Anterior cingulate cortex (tissue), 58 donors: ENCODE results near the gene ANXA4.
"Not testable (repeated sequence)": the region's sequence is repeated elsewhere in the genome, so short reads cannot be mapped to it uniquely, and the experiment has no call there.

ENCODE experiments used
- DNase-seq, 58 donors: peaks; one replicate each; lab custom pipeline; 2025; lab: John Stamatoyannopoulos, UW

The ANXA4 gene

DNA sequence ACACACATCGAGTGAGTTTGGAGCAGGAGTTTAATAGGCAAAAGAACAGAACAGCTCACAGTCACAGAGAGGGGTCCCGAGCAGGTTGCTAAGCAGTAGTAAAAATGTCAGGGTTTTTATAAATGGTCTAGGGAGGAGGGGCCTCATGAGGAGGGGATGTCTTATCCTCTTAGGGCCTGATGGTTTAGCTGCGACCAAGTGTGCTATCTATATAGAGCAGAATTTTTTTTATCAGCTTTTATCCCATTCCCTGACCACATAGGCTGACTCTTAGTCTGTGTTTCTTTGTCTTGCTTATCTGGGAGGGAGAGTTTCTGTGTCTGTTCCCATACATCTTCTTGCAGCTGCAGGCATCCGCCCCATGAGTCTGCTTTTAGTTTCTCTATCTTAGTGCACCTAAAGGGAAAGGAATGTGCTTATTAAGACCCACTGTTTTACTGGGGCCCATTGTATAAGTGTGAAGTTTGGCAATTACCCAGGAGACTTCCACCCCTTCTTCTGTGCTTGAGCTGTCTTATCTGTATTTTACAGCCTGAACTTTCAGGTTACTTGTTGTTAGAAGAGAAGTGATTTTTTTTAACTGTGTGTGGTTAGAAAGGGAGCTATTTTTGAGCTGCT, 57.1 kb downstream of the ANXA4 start:
- no peak for DNase-seq

GRCh38 chr2:69801745-69802290, 59.9 kb downstream of the ANXA4 start:
- no peak for DNase-seq

DNA sequence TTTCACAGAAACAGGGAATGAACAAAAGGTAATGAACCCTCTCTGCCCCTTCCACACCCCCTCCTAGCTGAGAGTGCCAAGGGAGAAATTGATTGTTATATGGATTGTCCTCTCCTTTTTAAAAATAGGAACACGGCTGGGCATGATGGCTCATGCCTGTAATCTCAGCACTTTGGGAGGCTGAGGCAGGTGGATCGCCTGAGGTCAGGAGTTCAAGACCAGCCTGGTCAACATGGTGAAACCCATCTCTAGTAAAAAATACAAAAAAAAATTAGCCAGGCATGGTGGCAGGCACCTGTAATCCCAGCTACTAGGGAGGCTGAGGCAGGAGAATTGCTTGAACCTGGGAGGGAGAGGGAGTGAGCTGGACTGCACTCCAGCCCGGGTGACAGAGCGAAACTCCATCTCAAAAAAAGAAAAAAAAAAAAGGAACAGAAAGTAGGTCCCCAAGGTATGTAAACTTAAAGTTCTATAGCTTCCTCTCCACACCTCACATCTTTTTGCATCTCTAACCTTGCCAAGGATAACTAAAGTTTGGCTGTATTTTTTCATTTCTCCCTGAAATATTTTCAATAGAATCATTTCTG, 60.9 kb downstream of the ANXA4 start:
- DNase-seq, result not testable (repeated sequence)

DNA sequence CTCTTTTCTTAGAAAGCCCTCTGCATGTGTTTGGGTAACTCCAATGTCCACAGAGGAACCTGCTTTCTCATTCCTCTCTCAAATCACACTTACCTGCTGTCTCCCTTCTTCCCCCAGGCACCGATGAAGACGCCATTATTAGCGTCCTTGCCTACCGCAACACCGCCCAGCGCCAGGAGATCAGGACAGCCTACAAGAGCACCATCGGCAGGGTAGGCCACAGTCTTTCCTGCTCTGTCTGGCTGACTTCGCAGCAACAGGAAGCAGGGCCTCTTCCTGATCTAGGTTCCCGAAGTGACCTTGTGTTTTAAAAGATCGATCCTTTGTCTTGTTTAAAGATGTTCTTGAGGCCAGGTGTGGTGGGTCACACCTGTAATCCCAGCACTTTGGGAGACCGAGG, 62.5 kb downstream of the ANXA4 start:
- DNase-seq, result no peak

GRCh38 chr2:69805887-69806286, 64.0 kb downstream of the ANXA4 start:
- DNase-seq, result no peak

DNA sequence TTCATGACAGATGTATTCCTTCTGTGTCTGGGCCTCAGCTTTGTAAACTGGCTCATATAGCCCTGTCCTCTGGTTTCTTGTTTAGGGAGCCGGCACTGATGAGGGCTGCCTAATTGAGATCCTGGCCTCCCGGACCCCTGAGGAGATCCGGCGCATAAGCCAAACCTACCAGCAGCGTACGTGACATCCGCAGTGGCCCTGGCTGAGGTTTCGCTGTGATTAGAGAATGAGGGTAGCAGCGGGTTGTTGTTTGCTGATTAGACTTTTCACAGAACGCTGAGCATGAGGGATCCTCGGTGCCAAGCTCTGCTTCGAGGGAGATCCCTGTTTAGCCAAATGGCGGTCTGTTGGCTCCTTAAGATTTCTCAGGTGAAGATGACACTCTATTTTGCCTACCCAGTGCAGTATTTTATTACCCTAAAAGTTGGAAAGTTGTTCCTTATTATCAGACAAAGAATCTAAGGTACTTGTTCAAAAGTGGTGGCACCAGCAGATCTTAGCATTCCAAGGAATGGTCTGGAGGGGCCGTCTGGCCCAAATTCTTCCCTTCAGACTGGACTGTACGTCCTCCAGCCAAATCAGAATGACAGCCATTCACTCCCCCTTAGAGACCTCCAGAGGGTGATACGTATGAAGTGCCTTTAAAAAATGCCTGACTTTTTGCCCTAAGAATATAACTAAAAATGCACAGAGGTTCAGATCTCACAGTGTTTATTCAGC, 66.0 kb downstream of the ANXA4 start:
- no peak for DNase-seq

DNA sequence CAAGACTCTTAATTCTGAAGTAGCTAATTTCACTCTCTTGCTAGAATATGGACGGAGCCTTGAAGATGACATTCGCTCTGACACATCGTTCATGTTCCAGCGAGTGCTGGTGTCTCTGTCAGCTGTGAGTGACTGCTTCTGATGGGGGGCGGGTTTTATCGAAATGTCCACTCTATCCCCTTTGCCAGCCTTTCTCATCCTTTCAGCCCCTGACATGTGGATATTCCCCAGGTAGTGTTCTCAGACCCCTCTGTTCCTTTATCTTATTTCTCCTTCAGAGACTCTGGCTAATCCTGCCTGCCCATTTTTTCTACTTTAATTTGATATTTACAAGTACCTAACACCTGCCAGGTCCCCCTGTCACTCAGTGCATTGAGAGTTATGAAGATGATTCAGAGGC, 68.6 kb downstream of the ANXA4 start:
- no peak for DNase-seq

- DNase-seq, result peak in 11 of 58 donors; percentile 6 to 61 (median 23)
Measured at GRCh38 chr2:69811018-69811417, 69.1 kb downstream of the ANXA4 start.

GRCh38 chr2:69811591-69811990, 69.7 kb downstream of the ANXA4 start:
- no peak for DNase-seq

DNA sequence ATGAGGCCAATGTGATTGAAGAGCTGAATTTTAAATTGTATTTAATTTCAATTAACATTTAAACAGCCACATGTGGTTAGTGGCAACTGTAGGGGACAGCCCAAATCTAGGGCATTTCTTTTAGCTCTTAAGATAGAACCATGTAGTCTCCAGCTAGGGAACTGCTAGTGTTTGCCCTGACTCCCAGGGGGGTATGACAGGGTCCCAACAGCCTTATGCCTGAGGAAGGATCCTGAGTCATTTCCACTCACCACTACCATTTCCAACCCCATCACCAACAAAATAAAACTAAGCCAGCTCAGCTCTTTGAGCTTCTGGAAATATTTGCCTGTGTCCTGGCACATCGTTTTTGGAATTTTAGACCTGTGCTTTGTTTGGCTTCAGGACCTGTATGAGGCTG, 73.8 kb downstream of the ANXA4 start:
- no peak for DNase-seq

DNA sequence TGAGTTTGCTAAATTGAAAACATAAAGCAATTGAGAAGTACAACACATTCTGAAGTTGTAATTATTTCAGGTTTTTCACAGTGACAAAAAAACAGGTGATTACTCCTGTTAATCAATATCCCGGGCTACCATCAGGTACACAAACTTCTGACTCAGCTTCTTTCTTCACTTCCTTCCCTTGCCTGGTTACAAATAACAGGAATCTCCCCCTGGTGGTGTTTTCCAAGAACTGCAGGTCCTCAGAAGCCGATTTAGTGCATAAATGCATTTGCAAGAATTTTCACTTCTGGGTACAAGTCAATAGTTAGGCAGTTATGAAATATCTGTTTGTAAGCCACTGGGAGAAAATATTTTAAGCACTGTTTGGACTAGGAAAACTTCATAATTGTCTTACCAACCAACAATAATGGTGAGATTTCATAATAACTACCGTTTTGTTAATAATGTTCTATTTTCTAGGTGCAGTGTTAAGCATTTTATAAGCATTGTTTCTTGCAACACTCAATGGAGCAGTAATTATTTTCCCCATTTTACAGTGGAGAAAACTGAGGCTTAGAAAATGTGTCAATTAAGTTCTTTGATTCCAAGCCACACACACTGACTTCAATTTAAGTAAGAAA, 75.1 kb downstream of the ANXA4 start:
- DNase-seq, result peak in 48 of 58 donors; percentile 3 to 83 (median 45)

GRCh38 chr2:69817729-69818501, 76.0 kb downstream of the ANXA4 start:
- DNase-seq, result no peak

DNA sequence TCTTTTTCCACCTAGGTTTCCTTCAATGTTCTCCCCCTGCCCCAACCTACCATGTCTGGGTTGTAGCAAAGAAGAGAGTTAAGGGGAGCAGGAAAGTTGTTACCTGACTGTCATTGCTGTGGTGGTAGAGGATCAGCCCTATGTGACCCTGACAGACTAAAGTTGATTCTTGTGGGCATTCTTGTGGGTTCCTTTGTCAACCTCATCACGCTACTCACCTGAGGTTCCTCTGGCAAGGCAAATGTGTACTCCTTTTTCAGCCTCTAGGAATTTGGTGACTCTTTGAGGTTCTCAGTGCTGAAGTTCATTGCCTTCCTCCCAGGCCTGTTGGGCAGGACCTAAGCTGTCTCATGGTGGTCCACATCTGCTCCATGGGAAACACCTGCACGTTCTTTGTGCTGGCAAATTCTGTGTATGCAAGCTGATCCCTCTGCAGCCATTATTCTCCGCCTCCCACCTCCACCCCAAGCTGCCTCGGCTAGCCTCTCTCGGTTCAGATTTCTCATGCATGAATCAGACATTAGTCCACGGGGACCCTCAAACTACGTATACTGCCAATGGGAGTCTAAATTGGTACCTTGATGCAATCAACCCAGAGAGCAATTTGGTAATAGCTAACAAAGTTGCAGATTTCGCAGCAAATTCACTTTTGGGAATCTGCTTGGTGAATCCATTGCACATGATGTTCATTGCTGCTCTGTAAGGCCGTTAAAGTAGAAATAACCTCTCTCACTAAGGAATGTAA, 86.0 kb downstream of the ANXA4 start:
- no peak for DNase-seq

DNA sequence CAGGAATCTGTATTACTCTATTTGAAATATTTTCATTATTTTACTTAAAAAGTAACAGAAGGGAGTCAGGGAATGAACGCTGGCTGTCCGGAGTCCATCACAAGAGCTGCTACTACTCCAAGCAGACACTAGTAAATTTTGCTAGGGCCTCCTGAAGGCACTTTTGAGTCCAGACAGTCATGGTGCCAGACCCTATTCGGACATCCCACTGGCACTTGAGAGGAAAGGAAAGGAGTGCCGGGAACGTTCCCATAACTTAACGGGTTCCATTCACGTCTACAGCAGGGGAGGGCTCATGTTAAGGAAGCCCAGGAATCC, 87.0 kb downstream of the ANXA4 start:
- DNase-seq, result no peak

GRCh38 chr2:69829256-69830044, 87.5 kb downstream of the ANXA4 start, which contains the start of gene GMCL1:
Gene GMCL1, plus strand, starts transcription at chr2:69829660. Its CDS starts 233 bp downstream, at chr2:69829893.
- peak; percentile 65 to 97 (median 92) for DNase-seq

DNA sequence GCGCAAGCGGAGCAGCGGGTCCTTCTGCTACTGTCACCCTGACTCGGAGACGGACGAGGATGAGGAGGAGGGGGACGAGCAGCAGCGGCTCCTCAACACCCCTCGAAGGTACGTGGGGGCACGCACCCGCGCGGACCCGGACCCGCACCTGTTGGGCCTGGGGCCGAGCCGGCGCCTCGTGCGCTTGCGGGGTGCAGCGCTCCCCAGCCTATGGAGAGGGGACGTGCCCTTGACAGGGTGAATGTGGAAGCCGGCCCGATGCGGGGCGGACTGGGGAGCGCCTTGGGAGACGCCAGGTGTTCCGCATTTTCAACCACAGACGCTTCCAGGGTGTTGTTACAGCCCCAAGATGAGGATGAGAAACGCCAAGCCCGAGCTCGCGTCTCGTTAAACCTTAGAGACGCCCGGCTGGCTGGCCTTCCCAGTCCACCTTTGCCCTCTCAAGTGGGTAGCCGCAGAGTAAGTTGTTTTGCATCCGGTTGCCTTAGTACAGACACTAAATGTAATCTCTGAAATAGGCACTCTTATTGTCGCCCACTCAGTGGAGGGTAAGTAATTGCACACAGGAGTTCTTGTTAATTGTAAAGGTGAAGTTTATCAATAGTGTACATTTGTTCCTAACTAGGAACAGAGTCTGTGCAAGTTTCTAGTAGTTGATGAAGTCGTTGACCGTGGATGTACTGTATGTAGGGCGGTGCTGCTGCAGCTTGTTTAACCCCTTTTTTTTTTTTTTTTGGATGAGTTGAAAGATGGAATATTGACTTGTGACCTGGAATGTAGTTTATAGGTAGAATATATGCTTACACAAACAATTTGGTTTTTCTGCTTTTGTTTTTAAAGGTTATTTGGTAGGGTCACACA, 88.3 kb downstream of the ANXA4 start:
- peak in 8 of 58 donors; percentile 17 to 53 (median 38) for DNase-seq

DNA sequence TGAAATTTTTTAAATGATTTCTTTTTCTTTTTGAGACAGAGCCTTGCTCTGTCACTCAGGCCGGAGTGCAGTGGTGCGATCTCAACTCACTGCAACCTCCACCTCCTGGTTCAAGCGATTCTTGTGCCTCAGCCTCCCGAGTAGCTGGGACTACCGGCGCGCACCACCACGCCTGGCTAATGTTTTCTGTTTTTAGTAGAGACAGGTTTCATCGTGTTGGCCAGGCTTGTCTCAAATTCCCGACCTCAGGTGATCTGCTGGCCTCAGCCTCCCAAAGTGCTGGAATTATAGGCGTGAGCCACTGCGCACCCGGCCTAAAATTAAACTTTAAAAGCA, 88.9 kb downstream of the ANXA4 start:
- not testable (repeated sequence) for DNase-seq

GRCh38 chr2:69831354-69831905, 89.5 kb downstream of the ANXA4 start:
- DNase-seq, result no peak
